WTC11 (cell line): ENCODE measurements around the gene BCL11A. TPM values are rescaled to one million over a fixed set of nuclear protein-coding genes. Genes with fewer than 3 reads are reported as not detected.

Experiments used
- ATAC-seq: fragments of 200-7000 bp; cut with Tn5 transposase; 2 replicates; pipeline ENCODE4 v1.10.0; 2021; ENCODE audit warnings: mild to moderate bottlenecking, moderate library complexity
- CTCF ChIA-PET: fragments of 300-600 bp; sonication (Branson Sonifier 250); formaldehyde crosslinking; loops from one replicate; lab custom pipeline; 2021; ENCODE audit warnings: antibody characterized with exemption; lab: Charles Lee
- POLR2A ChIA-PET: fragments of 350-600 bp; sonication (Branson Sonifier 250); formaldehyde crosslinking; loops from one replicate; lab custom pipeline; 2021; ENCODE audit warnings: antibody characterized with exemption; lab: Charles Lee
- DNase-seq: peaks from one replicate; pipeline ENCODE4 v3.0.0; 2021; ENCODE audit warnings: low spot score
- H3K27ac Mint-ChIP-seq: 2 replicates; pipeline ENCODE4 v1.8.0; 2021; ENCODE audit warnings: mixed read lengths
- H3K27me3 Mint-ChIP-seq: 2 replicates; pipeline ENCODE4 v1.8.0; 2021; ENCODE audit warnings: low read depth, mild to moderate bottlenecking, moderate library complexity, mixed read lengths
- H3K36me3 Mint-ChIP-seq: 2 replicates; pipeline ENCODE4 v1.8.0; 2021; ENCODE audit warnings: mixed read lengths
- H3K4me1 Mint-ChIP-seq: 2 replicates; pipeline ENCODE4 v1.8.0; 2022; ENCODE audit warnings: mixed read lengths
- H3K4me3 Mint-ChIP-seq: 2 replicates; pipeline ENCODE4 v1.8.0; 2021; ENCODE audit warnings: mild to moderate bottlenecking, moderate library complexity, mixed read lengths
- H3K9me3 Mint-ChIP-seq: 2 replicates; pipeline ENCODE4 v1.8.0; 2021; ENCODE audit warnings: mixed read lengths
- CBFB ChIP-seq: sonication (generic); formaldehyde crosslinking; IDR thresholded peaks from 2 replicates; pipeline ENCODE4 v1.8.1; 2022; ENCODE audit warnings: mild to moderate bottlenecking, low read depth, missing genetic modification reagents
- EMX1 ChIP-seq: fragments of 250-450 bp; sonication (Bioruptor Pico); IDR thresholded peaks from 2 replicates; pipeline ENCODE4 v1.8.0; 2021; ENCODE audit warnings: mild to moderate bottlenecking
- FOXK1 ChIP-seq: sonication (generic); formaldehyde crosslinking; IDR thresholded peaks from 2 replicates; pipeline ENCODE4 v1.8.0; 2022; ENCODE audit warnings: mild to moderate bottlenecking, moderate library complexity, missing genetic modification reagents
- FOXP1 ChIP-seq: sonication (generic); formaldehyde crosslinking; IDR thresholded peaks from 2 replicates; pipeline ENCODE4 v1.8.0; 2022; ENCODE audit warnings: missing genetic modification reagents, mild to moderate bottlenecking, moderate library complexity, borderline replicate concordance
- GABPB1 ChIP-seq: sonication (generic); formaldehyde crosslinking; IDR thresholded peaks from 2 replicates; pipeline ENCODE4 v1.8.1; 2023; ENCODE audit warnings: mild to moderate bottlenecking, missing genetic modification reagents
- HMGA2 ChIP-seq: fragments of 250-450 bp; sonication (Bioruptor Pico); IDR thresholded peaks from 2 replicates; pipeline ENCODE4 v1.4.0; 2021; ENCODE audit warnings: mild to moderate bottlenecking, moderate library complexity
- MXD4 ChIP-seq: fragments of 250-450 bp; sonication (Bioruptor Pico); IDR thresholded peaks from 2 replicates; pipeline ENCODE4 v1.8.0; 2021; ENCODE audit warnings: mild to moderate bottlenecking, moderate library complexity, borderline replicate concordance
- NFYB ChIP-seq: sonication (generic); formaldehyde crosslinking; conservative IDR thresholded peaks from 2 replicates; pipeline ENCODE4 v1.8.0; 2022; ENCODE audit warnings: low read depth, missing genetic modification reagents
- PRRX2 ChIP-seq: fragments of 250-450 bp; sonication (Bioruptor Pico); IDR thresholded peaks from 2 replicates; pipeline ENCODE4 v1.8.0; 2021; ENCODE audit warnings: mild to moderate bottlenecking
- SP1 ChIP-seq: sonication (generic); formaldehyde crosslinking; conservative IDR thresholded peaks from 2 replicates; pipeline ENCODE4 v1.8.1; 2022; ENCODE audit warnings: missing genetic modification reagents
- TCF7 ChIP-seq: sonication (generic); formaldehyde crosslinking; IDR thresholded peaks from 2 replicates; pipeline ENCODE4 v1.8.0; 2022; ENCODE audit warnings: mild to moderate bottlenecking, low read depth, missing genetic modification reagents, moderate library complexity
- TEAD1 ChIP-seq: sonication (generic); formaldehyde crosslinking; IDR thresholded peaks from 2 replicates; pipeline ENCODE4 v1.8.0; 2022; ENCODE audit warnings: mild to moderate bottlenecking, missing genetic modification reagents
- ZNF219 ChIP-seq: sonication (generic); formaldehyde crosslinking; IDR thresholded peaks from 2 replicates; pipeline ENCODE4 v1.8.0; 2023; ENCODE audit warnings: missing genetic modification reagents, mild to moderate bottlenecking, borderline replicate concordance
- ZNF317 ChIP-seq: sonication (generic); formaldehyde crosslinking; IDR thresholded peaks from 2 replicates; pipeline ENCODE4 v1.8.1; 2023; ENCODE audit warnings: low read depth, mild to moderate bottlenecking, moderate library complexity, missing genetic modification reagents, borderline replicate concordance
- ZNF671 ChIP-seq: fragments of 250-450 bp; sonication (Bioruptor Pico); IDR thresholded peaks from 2 replicates; pipeline ENCODE4 v1.8.0; 2021; ENCODE audit warnings: mild to moderate bottlenecking
- total RNA-seq: library from RNA; stranded (reverse); gene quantifications from 3 replicates; pipeline ENCODE4 v1.2.3, GENCODE V29; 2021
- TF ChIP-seq, protein P1 (sequence below): sonication (generic); formaldehyde crosslinking; IDR thresholded peaks from 2 replicates; pipeline ENCODE4 v1.8.0; 2022; ENCODE audit warnings: mild to moderate bottlenecking, missing genetic modification reagents
- TF ChIP-seq, protein P2 (sequence below): fragments of 250-450 bp; sonication (Bioruptor Pico); IDR thresholded peaks from 2 replicates; pipeline ENCODE4 v1.9.0; 2021; ENCODE audit warnings: mild to moderate bottlenecking
- TF ChIP-seq, protein P3 (sequence below): sonication (generic); formaldehyde crosslinking; IDR thresholded peaks from 2 replicates; pipeline ENCODE4 v1.8.1; 2023; ENCODE audit warnings: mild to moderate bottlenecking, missing genetic modification reagents, moderate library complexity
- TF ChIP-seq, protein P4 (sequence below): sonication (generic); formaldehyde crosslinking; IDR thresholded peaks from 2 replicates; pipeline ENCODE4 v1.8.1; 2022; ENCODE audit warnings: low read depth, mild to moderate bottlenecking, moderate library complexity, missing genetic modification reagents, borderline replicate concordance
- TF ChIP-seq, protein P5 (sequence below): fragments of 250-450 bp; sonication (Bioruptor Pico); IDR thresholded peaks from 2 replicates; pipeline ENCODE4 v1.9.0; 2021; ENCODE audit warnings: mild to moderate bottlenecking
- TF ChIP-seq, protein P6 (sequence below): sonication (generic); formaldehyde crosslinking; IDR thresholded peaks from 2 replicates; pipeline ENCODE4 v1.8.0; 2022; ENCODE audit warnings: mild to moderate bottlenecking, missing genetic modification reagents

BCL11A gene
- total RNA-seq, 1 experiment from 2014 or later: 53.2 TPM

DNA sequence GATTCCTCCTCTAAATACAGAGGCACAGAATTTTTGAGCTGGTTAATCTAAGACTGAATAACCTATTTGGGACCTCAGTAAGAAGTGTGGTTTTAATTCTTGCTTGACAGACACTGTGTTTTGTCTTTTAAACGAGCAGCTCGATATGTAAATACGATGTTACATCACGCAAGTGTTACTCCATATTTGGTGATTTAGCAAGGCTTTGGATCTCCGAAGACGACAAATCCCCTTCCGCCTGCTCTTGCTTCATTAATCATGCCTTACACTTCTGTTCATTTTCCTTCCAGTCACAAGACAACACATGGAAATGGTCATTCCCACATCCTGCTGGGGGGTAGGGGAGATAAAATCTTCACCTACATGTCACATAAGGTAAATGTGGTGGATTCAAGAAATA lies 9.4 kb downstream of the BCL11A start:
- no peaks in the 10 kb centered on the region for H3K27me3 Mint-ChIP-seq
- peaks cover 85% of the 10 kb centered on the region for H3K4me1 Mint-ChIP-seq
- TF ChIP-seq FOXK1 (no peak), SP1 (CRISPR knock-in tag) (no peak), ZNF317 (CRISPR knock-in tag) (no peak)
- TF ChIP-seq, protein P1, sequence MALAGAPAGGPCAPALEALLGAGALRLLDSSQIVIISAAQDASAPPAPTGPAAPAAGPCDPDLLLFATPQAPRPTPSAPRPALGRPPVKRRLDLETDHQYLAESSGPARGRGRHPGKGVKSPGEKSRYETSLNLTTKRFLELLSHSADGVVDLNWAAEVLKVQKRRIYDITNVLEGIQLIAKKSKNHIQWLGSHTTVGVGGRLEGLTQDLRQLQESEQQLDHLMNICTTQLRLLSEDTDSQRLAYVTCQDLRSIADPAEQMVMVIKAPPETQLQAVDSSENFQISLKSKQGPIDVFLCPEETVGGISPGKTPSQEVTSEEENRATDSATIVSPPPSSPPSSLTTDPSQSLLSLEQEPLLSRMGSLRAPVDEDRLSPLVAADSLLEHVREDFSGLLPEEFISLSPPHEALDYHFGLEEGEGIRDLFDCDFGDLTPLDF (CRISPR knock-in tag): no peak
- ATAC-seq (no peak), DNase-seq (no peak)
- no peak overlapping the region; the same call in 1 of the 2 replicates for H3K27ac Mint-ChIP-seq
- CTCF ChIA-PET: interaction anchor here (1.6 kb wide), 1 partner anchor 10 kb away, joined by 4 read pairs; no protein-coding TSS in a partner anchor
- no peak overlapping the region for H3K4me3 Mint-ChIP-seq
- H3K9me3 Mint-ChIP-seq: no peaks in the 10 kb centered on the region
- POLR2A ChIA-PET: interaction anchor here (0.6 kb wide), 1 partner anchor 10 kb away, joined by 3 read pairs; the partner anchor contains the start of gene BCL11A
- H3K36me3 Mint-ChIP-seq: peaks cover 35% of the 10 kb centered on the region

DNA sequence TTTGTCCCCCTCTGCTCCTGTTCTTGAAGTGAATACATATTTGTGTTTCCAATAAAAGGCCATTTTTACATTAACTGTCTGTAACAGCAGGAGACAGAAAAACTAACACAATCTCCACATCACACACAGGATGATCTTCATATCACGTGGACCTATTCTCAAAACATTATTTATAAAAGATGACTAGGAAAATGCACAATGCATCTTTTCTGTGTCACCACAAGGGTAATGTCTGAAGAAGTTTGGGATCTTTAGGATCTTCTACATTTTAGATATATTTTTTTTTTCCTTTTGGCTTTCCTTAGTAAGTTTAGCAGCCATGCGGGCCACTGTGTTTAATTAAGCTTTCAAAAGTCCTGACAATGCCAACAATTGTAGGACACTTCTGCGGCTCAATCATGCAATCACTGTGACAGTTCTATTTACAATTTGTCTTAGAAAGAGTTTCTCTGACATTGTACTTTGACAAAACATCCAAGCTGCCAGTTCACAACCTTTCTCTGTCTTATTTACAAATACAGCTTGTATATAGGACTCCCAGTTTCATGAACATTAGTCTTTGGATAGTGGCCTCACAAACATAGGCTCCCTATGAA lies 12.3 kb downstream of the BCL11A start:
- Mint-ChIP-seq H3K4me1 (peaks cover 86% of the 10 kb centered on the region), H3K36me3 (peaks cover 32% of the 10 kb centered on the region), H3K27me3 (no peaks in the 10 kb centered on the region), H3K9me3 (no peaks in the 10 kb centered on the region), H3K27ac (no peak overlapping the region), H3K4me3 (no peak overlapping the region)
- ATAC-seq (no peak), DNase-seq (no peak)
- POLR2A ChIA-PET: no interaction called here
- CTCF ChIA-PET: interaction anchor here (0.7 to 2.6 kb wide), 3 partner anchors 9 to 41 kb away, joined by 3 to 10 read pairs (median 8); no protein-coding TSS in a partner anchor
- TF ChIP-seq, protein P2, sequence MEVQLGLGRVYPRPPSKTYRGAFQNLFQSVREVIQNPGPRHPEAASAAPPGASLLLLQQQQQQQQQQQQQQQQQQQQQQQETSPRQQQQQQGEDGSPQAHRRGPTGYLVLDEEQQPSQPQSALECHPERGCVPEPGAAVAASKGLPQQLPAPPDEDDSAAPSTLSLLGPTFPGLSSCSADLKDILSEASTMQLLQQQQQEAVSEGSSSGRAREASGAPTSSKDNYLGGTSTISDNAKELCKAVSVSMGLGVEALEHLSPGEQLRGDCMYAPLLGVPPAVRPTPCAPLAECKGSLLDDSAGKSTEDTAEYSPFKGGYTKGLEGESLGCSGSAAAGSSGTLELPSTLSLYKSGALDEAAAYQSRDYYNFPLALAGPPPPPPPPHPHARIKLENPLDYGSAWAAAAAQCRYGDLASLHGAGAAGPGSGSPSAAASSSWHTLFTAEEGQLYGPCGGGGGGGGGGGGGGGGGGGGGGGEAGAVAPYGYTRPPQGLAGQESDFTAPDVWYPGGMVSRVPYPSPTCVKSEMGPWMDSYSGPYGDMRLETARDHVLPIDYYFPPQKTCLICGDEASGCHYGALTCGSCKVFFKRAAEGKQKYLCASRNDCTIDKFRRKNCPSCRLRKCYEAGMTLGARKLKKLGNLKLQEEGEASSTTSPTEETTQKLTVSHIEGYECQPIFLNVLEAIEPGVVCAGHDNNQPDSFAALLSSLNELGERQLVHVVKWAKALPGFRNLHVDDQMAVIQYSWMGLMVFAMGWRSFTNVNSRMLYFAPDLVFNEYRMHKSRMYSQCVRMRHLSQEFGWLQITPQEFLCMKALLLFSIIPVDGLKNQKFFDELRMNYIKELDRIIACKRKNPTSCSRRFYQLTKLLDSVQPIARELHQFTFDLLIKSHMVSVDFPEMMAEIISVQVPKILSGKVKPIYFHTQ (CRISPR knock-in tag): no peak
- TF ChIP-seq TCF7 (CRISPR knock-in tag): no peak
- TF ChIP-seq, protein P3, sequence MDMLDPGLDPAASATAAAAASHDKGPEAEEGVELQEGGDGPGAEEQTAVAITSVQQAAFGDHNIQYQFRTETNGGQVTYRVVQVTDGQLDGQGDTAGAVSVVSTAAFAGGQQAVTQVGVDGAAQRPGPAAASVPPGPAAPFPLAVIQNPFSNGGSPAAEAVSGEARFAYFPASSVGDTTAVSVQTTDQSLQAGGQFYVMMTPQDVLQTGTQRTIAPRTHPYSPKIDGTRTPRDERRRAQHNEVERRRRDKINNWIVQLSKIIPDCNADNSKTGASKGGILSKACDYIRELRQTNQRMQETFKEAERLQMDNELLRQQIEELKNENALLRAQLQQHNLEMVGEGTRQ (CRISPR knock-in tag): no peak
- TF ChIP-seq GABPB1 (CRISPR knock-in tag): no peak
- no peak for TF ChIP-seq MXD4
- no peak for TF ChIP-seq PRRX2 (CRISPR knock-in tag)
- no peak for TF ChIP-seq CBFB (CRISPR knock-in tag)
- TF ChIP-seq ZNF317 (CRISPR knock-in tag): no peak
- no peak for TF ChIP-seq HMGA2 (CRISPR knock-in tag)
- TF ChIP-seq, protein P4, sequence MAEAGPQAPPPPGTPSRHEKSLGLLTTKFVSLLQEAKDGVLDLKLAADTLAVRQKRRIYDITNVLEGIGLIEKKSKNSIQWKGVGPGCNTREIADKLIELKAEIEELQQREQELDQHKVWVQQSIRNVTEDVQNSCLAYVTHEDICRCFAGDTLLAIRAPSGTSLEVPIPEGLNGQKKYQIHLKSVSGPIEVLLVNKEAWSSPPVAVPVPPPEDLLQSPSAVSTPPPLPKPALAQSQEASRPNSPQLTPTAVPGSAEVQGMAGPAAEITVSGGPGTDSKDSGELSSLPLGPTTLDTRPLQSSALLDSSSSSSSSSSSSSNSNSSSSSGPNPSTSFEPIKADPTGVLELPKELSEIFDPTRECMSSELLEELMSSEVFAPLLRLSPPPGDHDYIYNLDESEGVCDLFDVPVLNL (CRISPR knock-in tag): no peak

DNA sequence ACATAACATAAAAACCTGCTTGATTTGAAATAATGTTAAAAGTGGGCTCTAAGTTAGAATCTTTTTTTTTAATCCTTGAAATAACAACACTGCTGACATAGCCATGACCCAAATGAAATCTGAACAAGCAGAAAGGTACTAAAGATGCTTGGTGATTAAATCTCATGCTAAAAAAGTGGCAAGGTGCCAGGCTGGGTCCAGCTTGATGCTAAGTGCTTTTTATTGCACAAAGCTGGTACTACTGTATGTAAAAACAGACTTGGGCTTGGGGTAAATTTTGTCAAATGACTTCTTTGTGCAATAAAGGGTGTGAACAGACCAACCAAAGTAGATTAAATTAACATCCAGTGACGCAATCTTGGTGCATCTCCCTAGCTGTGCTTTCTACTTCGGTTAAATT lies 13.4 kb downstream of the BCL11A start:
- ChIA-PET CTCF (interaction anchor here (1.5 to 2.6 kb wide), 4 partner anchors 10 to 42 kb away, joined by 3 to 13 read pairs (median 9); no protein-coding TSS in a partner anchor), POLR2A (interaction anchor here (1.2 kb wide), 1 partner anchor 46 kb away, joined by 3 read pairs; no protein-coding TSS in a partner anchor)
- Mint-ChIP-seq H3K4me3 (no peak overlapping the region), H3K27ac (no peak overlapping the region; the same call in 1 of the 2 replicates), H3K9me3 (no peaks in the 10 kb centered on the region), H3K36me3 (peaks cover 21% of the 10 kb centered on the region), H3K27me3 (no peaks in the 10 kb centered on the region), H3K4me1 (peaks cover 86% of the 10 kb centered on the region)
- no peak for ATAC-seq
- DNase-seq: no peak
- TF ChIP-seq, protein P5, sequence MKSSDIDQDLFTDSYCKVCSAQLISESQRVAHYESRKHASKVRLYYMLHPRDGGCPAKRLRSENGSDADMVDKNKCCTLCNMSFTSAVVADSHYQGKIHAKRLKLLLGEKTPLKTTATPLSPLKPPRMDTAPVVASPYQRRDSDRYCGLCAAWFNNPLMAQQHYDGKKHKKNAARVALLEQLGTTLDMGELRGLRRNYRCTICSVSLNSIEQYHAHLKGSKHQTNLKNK (CRISPR knock-in tag): no peak
- no peak for TF ChIP-seq TEAD1 (CRISPR knock-in tag)
- TF ChIP-seq ZNF671: no peak
- no peak for TF ChIP-seq FOXP1 (CRISPR knock-in tag)
- no peak for TF ChIP-seq EMX1 (CRISPR knock-in tag)
- TF ChIP-seq ZNF219 (CRISPR knock-in tag): no peak
- TF ChIP-seq, protein P6, sequence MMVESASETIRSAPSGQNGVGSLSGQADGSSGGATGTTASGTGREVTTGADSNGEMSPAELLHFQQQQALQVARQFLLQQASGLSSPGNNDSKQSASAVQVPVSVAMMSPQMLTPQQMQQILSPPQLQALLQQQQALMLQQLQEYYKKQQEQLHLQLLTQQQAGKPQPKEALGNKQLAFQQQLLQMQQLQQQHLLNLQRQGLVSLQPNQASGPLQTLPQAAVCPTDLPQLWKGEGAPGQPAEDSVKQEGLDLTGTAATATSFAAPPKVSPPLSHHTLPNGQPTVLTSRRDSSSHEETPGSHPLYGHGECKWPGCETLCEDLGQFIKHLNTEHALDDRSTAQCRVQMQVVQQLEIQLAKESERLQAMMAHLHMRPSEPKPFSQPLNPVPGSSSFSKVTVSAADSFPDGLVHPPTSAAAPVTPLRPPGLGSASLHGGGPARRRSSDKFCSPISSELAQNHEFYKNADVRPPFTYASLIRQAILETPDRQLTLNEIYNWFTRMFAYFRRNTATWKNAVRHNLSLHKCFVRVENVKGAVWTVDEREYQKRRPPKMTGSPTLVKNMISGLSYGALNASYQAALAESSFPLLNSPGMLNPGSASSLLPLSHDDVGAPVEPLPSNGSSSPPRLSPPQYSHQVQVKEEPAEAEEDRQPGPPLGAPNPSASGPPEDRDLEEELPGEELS (CRISPR knock-in tag): no peak
- no peak for TF ChIP-seq NFYB (CRISPR knock-in tag)
